Measurements from ENCODE around the gene TSHZ3. TPM values are rescaled to one million over a fixed set of nuclear protein-coding genes. Genes with fewer than 3 reads are reported as not detected.
A peak's percentile ranks its signal among the peaks of the same experiment; 100 is the strongest.

Gene TSHZ3
- total and polyA plus RNA-seq, 7 donors = 0.53 to 6.7 (median 2.2) TPM

- no peaks in the 10 kb centered on the region for H3K9me3 ChIP-seq
- ATAC-seq (no peak), DNase-seq (no peak)
- no peaks in the 10 kb centered on the region for H3K27me3 ChIP-seq (ENCODE audit: insufficient read depth in 3 of 3, low read length in 2 of 3)
- H3K4me1 ChIP-seq = no peaks in the 10 kb centered on the region
- no peak overlapping the region for H3K4me3 ChIP-seq
- no peak for TF ChIP-seq CTCF (IDR thresholded peaks at IDR 0.05)
- no peak overlapping the region for H3K27ac ChIP-seq
- WGBS, 3 donors = 49 to 53% (median 51%) methylated on average over 19 of the region's 19 CpGs
- H3K36me3 ChIP-seq (ENCODE audit: insufficient read depth in 1 of 2, low read depth in 1 of 2) = peaks cover 0 to 3% of the 10 kb centered on the region in 2 donors
- intact Hi-C loops (cut with DNase I) = no loop called here
Measured at GRCh38 chr19:31274251-31275067, 74.8 kb downstream of the TSHZ3 start.

- no peaks in the 10 kb centered on the region for H3K27me3 ChIP-seq (ENCODE audit: insufficient read depth in 3 of 3, low read length in 2 of 3)
- ATAC-seq = no peak
- no peak for DNase-seq
- no peaks in the 10 kb centered on the region for H3K4me1 ChIP-seq
- H3K36me3 ChIP-seq (ENCODE audit: insufficient read depth in 1 of 2, low read depth in 1 of 2) = peaks cover 0 to 3% of the 10 kb centered on the region in 2 donors
- H3K9me3 ChIP-seq = no peaks in the 10 kb centered on the region
- WGBS, 3 donors = 95 to 98% (median 95%) methylated on average over 15 of the region's 15 CpGs
- H3K4me3 ChIP-seq = no peak overlapping the region
- TF ChIP-seq CTCF (IDR thresholded peaks at IDR 0.05) = no peak
- H3K27ac ChIP-seq = no peak overlapping the region
- intact Hi-C loops (cut with DNase I) = no loop called here
Measured at GRCh38 chr19:31272583-31273106, 76.6 kb downstream of the TSHZ3 start.

- no peak for TF ChIP-seq CTCF (IDR thresholded peaks at IDR 0.05)
- ATAC-seq (no peak), DNase-seq (no peak)
- H3K27ac ChIP-seq = no peak overlapping the region
- no peak overlapping the region for H3K4me3 ChIP-seq
- intact Hi-C loops (cut with DNase I) = no loop called here
- H3K9me3 ChIP-seq = no peaks in the 10 kb centered on the region
- no peaks in the 10 kb centered on the region for H3K27me3 ChIP-seq (ENCODE audit: insufficient read depth in 3 of 3, low read length in 2 of 3)
- 47 to 57% (median 48%) methylated on average over 12 of the region's 12 CpGs for WGBS, 3 donors
- H3K4me1 ChIP-seq = no peaks in the 10 kb centered on the region
- H3K36me3 ChIP-seq (ENCODE audit: insufficient read depth in 1 of 2, low read depth in 1 of 2) = peaks cover 0 to 3% of the 10 kb centered on the region in 2 donors
Measured at GRCh38 chr19:31271306-31271911, 77.8 kb downstream of the TSHZ3 start.

GRCh38 chr19:31270897-31271296 lies 78.3 kb downstream of the TSHZ3 start:
- intact Hi-C loops (cut with DNase I) = no loop called here
- no peaks in the 10 kb centered on the region for H3K4me1 ChIP-seq
- no peaks in the 10 kb centered on the region for H3K27me3 ChIP-seq (ENCODE audit: insufficient read depth in 3 of 3, low read length in 2 of 3)
- H3K27ac ChIP-seq = no peak overlapping the region
- no peaks in the 10 kb centered on the region for H3K9me3 ChIP-seq
- WGBS, 3 donors = 41 to 62% (median 43%) methylated on average over 6 of the region's 6 CpGs
- no peaks in the 10 kb centered on the region for H3K36me3 ChIP-seq (ENCODE audit: insufficient read depth in 1 of 2, low read depth in 1 of 2)
- DNase-seq (no peak), ATAC-seq (peak in 1 of 4 donors; percentile 37)
- TF ChIP-seq CTCF (IDR thresholded peaks at IDR 0.05) = no peak
- H3K4me3 ChIP-seq = no peak overlapping the region

Measured in psoas muscle (tissue), 8 donors.